Small intestine (tissue), 7 donors: ENCODE results near the gene PRPF19. TPM values are rescaled to one million over a fixed set of nuclear protein-coding genes. Genes with fewer than 3 reads are reported as not detected.

ENCODE experiments used
- DNase-seq, 2 donors: peaks; one replicate each; pipeline versions ENCODE4 v3.0.0 to v3.0.0-alpha.2; 2013
- FAIRE-seq: peaks from 2 replicates; lab custom pipeline; 2012; peaks lifted over from hg19 to GRCh38; lab: Jason Lieb, UNC
- H3K27ac ChIP-seq, 3 donors: one replicate each; pipeline ENCODE4 v1.5.1; 2013; ENCODE audit warnings: low read length in 2 of 3, mild to moderate bottlenecking in 2 of 3, control low read depth in 1 of 3, inconsistent platforms in 1 of 3, low read depth in 1 of 3, moderate library complexity in 1 of 3
- H3K27me3 ChIP-seq, 3 donors: one replicate each; pipeline ENCODE4 v1.6.1; 2013; ENCODE audit warnings: low read length in 3 of 3, inconsistent platforms in 1 of 3; ENCODE audit not compliant: control insufficient read depth in 3 of 3, insufficient read depth in 3 of 3
- H3K36me3 ChIP-seq, 3 donors: one replicate each; pipeline ENCODE4 v1.6.1; 2013; ENCODE audit warnings: low read length in 3 of 3, inconsistent platforms in 1 of 3, low read depth in 1 of 3, mild to moderate bottlenecking in 1 of 3, moderate library complexity in 1 of 3; ENCODE audit not compliant: control insufficient read depth in 3 of 3, insufficient read depth in 2 of 3
- H3K4me1 ChIP-seq, 3 donors: one replicate each; pipeline ENCODE4 v1.6.1; 2013; ENCODE audit warnings: low read length in 2 of 3, inconsistent platforms in 1 of 3, low read depth in 1 of 3, mild to moderate bottlenecking in 1 of 3, moderate library complexity in 1 of 3; ENCODE audit not compliant: control insufficient read depth in 3 of 3, insufficient read depth in 2 of 3
- H3K4me3 ChIP-seq, 3 donors: one replicate each; pipeline ENCODE4 v1.5.1; 2013; ENCODE audit warnings: low read length in 3 of 3, control low read depth in 1 of 3, inconsistent platforms in 1 of 3, low read depth in 1 of 3, mild to moderate bottlenecking in 1 of 3, moderate library complexity in 1 of 3
- H3K9me3 ChIP-seq, 2 donors: one replicate each; pipeline ENCODE4 v1.6.1; 2013; ENCODE audit warnings: low read depth in 1 of 2, low read length in 1 of 2; ENCODE audit not compliant: control insufficient read depth in 2 of 2, insufficient read depth in 1 of 2
- WGBS, 3 donors: extraction: QIAGEN DNeasy Blood & Tissue Kit; methylation state at CpG; one replicate each; pipeline ENCODE4 v1.1.7; 2013; 5-methylcytosine and 5-hydroxymethylcytosine counted together
- polyA plus RNA-seq, 4 donors: library from polyadenylated mRNA; stranded (reverse) in 3 of 4; unstranded in 1 of 4; fragments of 200-250 nt in 3 of 4; fragments of 120-200 nt in 1 of 4; gene quantifications; one replicate each; pipeline versions ENCODE4 v1.2.1 to v1.2.3, GENCODE V29; 2013
- donor health status: healthy with polysubstance abuse.
- donor health status: control.
- donor health status: control.
- donor health status: Bipolar disorder and iron deficiency.
- donor health status: healthy.

The PRPF19 gene
- polyA plus RNA-seq, 4 donors, result 47.9 to 103 (median 80.7) TPM

GRCh38 chr11:60942970-60943565, 36.7 kb upstream of the PRPF19 start:
- H3K9me3 ChIP-seq, result no peaks in the 10 kb centered on the region
- DNase-seq, result no peak
- peaks cover 0 to 10% (median 0%) of the 10 kb centered on the region in 3 donors for H3K4me1 ChIP-seq
- H3K27me3 ChIP-seq, result peaks cover 0 to 3% (median 0%) of the 10 kb centered on the region in 3 donors
- H3K4me3 ChIP-seq, result no peak overlapping the region
- 54 to 67% (median 55%) methylated on average over 9 of the region's 9 CpGs for WGBS, 3 donors
- peaks cover 0 to 27% (median 0%) of the 10 kb centered on the region in 3 donors for H3K36me3 ChIP-seq
- no peak for FAIRE-seq
- no peak overlapping the region for H3K27ac ChIP-seq

- Histone ChIP-seq H3K4me3 (no peak overlapping the region), H3K4me1 (peaks cover 0 to 10% (median 0%) of the 10 kb centered on the region in 3 donors), H3K36me3 (peaks cover 0 to 28% (median 0%) of the 10 kb centered on the region in 3 donors), H3K27ac (no peak overlapping the region), H3K9me3 (no peaks in the 10 kb centered on the region), H3K27me3 (peaks cover 0 to 3% (median 0%) of the 10 kb centered on the region in 3 donors)
- WGBS, 3 donors, result 81 to 95% (median 95%) methylated on average over 4 of the region's 4 CpGs
- FAIRE-seq (no peak), DNase-seq (no peak)
Observed at GRCh38 chr11:60942219-60942618, 35.8 kb upstream of the PRPF19 start.

- FAIRE-seq (no peak), DNase-seq (no peak)
- H3K27ac ChIP-seq, result no peak overlapping the region
- H3K9me3 ChIP-seq, result no peaks in the 10 kb centered on the region
- H3K27me3 ChIP-seq, result peaks cover 0 to 3% (median 0%) of the 10 kb centered on the region in 3 donors
- peaks cover 0 to 10% (median 0%) of the 10 kb centered on the region in 3 donors for H3K4me1 ChIP-seq
- WGBS, 3 donors, result 73 to 85% (median 85%) methylated on average over 6 of the region's 6 CpGs
- H3K36me3 ChIP-seq, result peaks cover 0 to 34% (median 0%) of the 10 kb centered on the region in 3 donors
- H3K4me3 ChIP-seq, result no peak overlapping the region
Observed at GRCh38 chr11:60941371-60942119, 35.2 kb upstream of the PRPF19 start.

- H3K4me3 ChIP-seq, result no peak overlapping the region
- peaks cover 0 to 44% (median 0%) of the 10 kb centered on the region in 3 donors for H3K36me3 ChIP-seq
- FAIRE-seq, result no peak
- no peaks in the 10 kb centered on the region for H3K9me3 ChIP-seq
- peak in 1 of 2 donors; percentile 73 for DNase-seq
- no peak overlapping the region for H3K27ac ChIP-seq
- H3K27me3 ChIP-seq, result peaks cover 0 to under 1% (median 0%) of the 10 kb centered on the region in 3 donors
- peaks cover 0 to 10% (median 0%) of the 10 kb centered on the region in 3 donors for H3K4me1 ChIP-seq
- 54 to 59% (median 58%) methylated on average over 2 of the region's 2 CpGs for WGBS, 3 donors
Observed at GRCh38 chr11:60939855-60940254, 33.5 kb upstream of the PRPF19 start.

- no peak overlapping the region for H3K27ac ChIP-seq
- DNase-seq, result no peak
- no peaks in the 10 kb centered on the region for H3K27me3 ChIP-seq
- peaks cover 0 to 10% (median 0%) of the 10 kb centered on the region in 3 donors for H3K4me1 ChIP-seq
- 94 to 98% (median 94%) methylated on average over 7 of the region's 7 CpGs for WGBS, 3 donors
- no peak for FAIRE-seq
- no peak overlapping the region for H3K4me3 ChIP-seq
- peaks cover 0 to 44% (median 0%) of the 10 kb centered on the region in 3 donors for H3K36me3 ChIP-seq
- no peaks in the 10 kb centered on the region for H3K9me3 ChIP-seq
Observed at GRCh38 chr11:60939301-60939700, 32.9 kb upstream of the PRPF19 start.

GRCh38 chr11:60938500-60938899, 32.1 kb upstream of the PRPF19 start:
- FAIRE-seq, result no peak
- WGBS, 3 donors, result 88 to 96% (median 95%) methylated on average over 9 of the region's 9 CpGs
- Histone ChIP-seq H3K27me3 (no peaks in the 10 kb centered on the region), H3K9me3 (no peaks in the 10 kb centered on the region), H3K27ac (no peak overlapping the region), H3K4me3 (no peak overlapping the region), H3K4me1 (peaks cover 0 to 10% (median 0%) of the 10 kb centered on the region in 3 donors), H3K36me3 (peaks cover 0 to 46% (median 0%) of the 10 kb centered on the region in 3 donors)
- DNase-seq, result no peak

- no peak for FAIRE-seq
- peaks cover 0 to 45% (median 0%) of the 10 kb centered on the region in 3 donors for H3K36me3 ChIP-seq
Observed at GRCh38 chr11:60937811-60938210, 31.4 kb upstream of the PRPF19 start.

GRCh38 chr11:60937144-60937527, 30.8 kb upstream of the PRPF19 start:
- DNase-seq, result no peak
- 69 to 78% (median 72%) methylated on average over 12 of the region's 12 CpGs for WGBS, 3 donors
- Histone ChIP-seq H3K4me1 (peaks cover 0 to 10% (median 0%) of the 10 kb centered on the region in 3 donors), H3K9me3 (no peaks in the 10 kb centered on the region), H3K4me3 (no peak overlapping the region), H3K27ac (no peak overlapping the region), H3K27me3 (no peaks in the 10 kb centered on the region), H3K36me3 (peaks cover 0 to 44% (median 0%) of the 10 kb centered on the region in 3 donors)
- no peak for FAIRE-seq

More at GRCh38 chr11:60937811-60938210, 31.4 kb upstream of the PRPF19 start:
- 84 to 92% (median 91%) methylated on average over 8 of the region's 8 CpGs for WGBS, 3 donors
- Histone ChIP-seq H3K27me3 (no peaks in the 10 kb centered on the region), H3K4me1 (peaks cover 0 to 10% (median 0%) of the 10 kb centered on the region in 3 donors), H3K4me3 (no peak overlapping the region), H3K27ac (no peak overlapping the region), H3K9me3 (no peaks in the 10 kb centered on the region)
- no peak for DNase-seq
